ENCODE data around the gene AUNIP.
"Not testable (repeated sequence)": the region's sequence is repeated elsewhere in the genome, so short reads cannot be mapped to it uniquely, and the experiment has no call there.

The AUNIP gene

GRCh38 chr1:25864434-25864833 is 5.2 kb upstream of the AUNIP start:
- no peak for DNase-seq (ENCODE audit: low read depth)

GRCh38 chr1:25863486-25864262 is 4.4 kb upstream of the AUNIP start:
- DNase-seq (ENCODE audit: low read depth), result no peak

GRCh38 chr1:25862785-25863485 is 3.7 kb upstream of the AUNIP start:
- no peak for DNase-seq (ENCODE audit: low read depth)

- no peak for DNase-seq (ENCODE audit: low read depth)
Observed at GRCh38 chr1:25861316-25862286, 2.3 kb upstream of the AUNIP start.

- no peak for DNase-seq (ENCODE audit: low read depth)
Observed at GRCh38 chr1:25858494-25858893, 763 bp downstream of the AUNIP start.

- no peak for DNase-seq (ENCODE audit: low read depth)
Observed at GRCh38 chr1:25856856-25857255, 2.4 kb downstream of the AUNIP start.

- DNase-seq (ENCODE audit: low read depth), result no peak
Observed at GRCh38 chr1:25854554-25854953, 4.7 kb downstream of the AUNIP start.

- DNase-seq (ENCODE audit: low read depth), result no peak
Observed at GRCh38 chr1:25848531-25848930, 10.7 kb downstream of the AUNIP start.

GRCh38 chr1:25847929-25848328 is 11.3 kb downstream of the AUNIP start:
- no peak for DNase-seq (ENCODE audit: low read depth)

GRCh38 chr1:25845664-25846063 is 13.6 kb downstream of the AUNIP start:
- DNase-seq (ENCODE audit: low read depth), result no peak

- DNase-seq (ENCODE audit: low read depth), result no peak
Observed at GRCh38 chr1:25844536-25845337, 14.5 kb downstream of the AUNIP start.

GRCh38 chr1:25843483-25843882 is 15.8 kb downstream of the AUNIP start:
- no peak for DNase-seq (ENCODE audit: low read depth)

- DNase-seq (ENCODE audit: low read depth), result not testable (repeated sequence)
Observed at GRCh38 chr1:25839808-25840207, 19.4 kb downstream of the AUNIP start.

GRCh38 chr1:25837262-25837875 is 21.9 kb downstream of the AUNIP start:
- DNase-seq (ENCODE audit: low read depth), result no peak

GRCh38 chr1:25836695-25837094 is 22.6 kb downstream of the AUNIP start:
- DNase-seq (ENCODE audit: low read depth), result no peak

GRCh38 chr1:25834894-25835293 is 24.4 kb downstream of the AUNIP start:
- DNase-seq (ENCODE audit: low read depth), result no peak

GRCh38 chr1:25833158-25833557 is 26.1 kb downstream of the AUNIP start:
- DNase-seq (ENCODE audit: low read depth), result no peak

GRCh38 chr1:25832336-25833037 is 26.8 kb downstream of the AUNIP start:
- DNase-seq (ENCODE audit: low read depth), result no peak

GRCh38 chr1:25831569-25832196 is 27.6 kb downstream of the AUNIP start:
- no peak for DNase-seq (ENCODE audit: low read depth)

GRCh38 chr1:25829046-25829445 is 30.2 kb downstream of the AUNIP start:
- DNase-seq (ENCODE audit: low read depth), result no peak

Measured in HS-27A (cell line).